Naive thymus-derived CD8-positive, alpha-beta T cell (primary cell): Measurements from ENCODE around the gene GRPEL2. TPM values are rescaled to one million over a fixed set of nuclear protein-coding genes. Genes with fewer than 3 reads are reported as not detected.
A peak's percentile ranks its signal among the peaks of the same experiment; 100 is the strongest.

ENCODE experiments used
- ATAC-seq, 2 donors: fragments of 150-1000 bp; cut with Tn5 transposase in 1 of 2; sonication (Bioruptor Pico), chemical (Tn5 transposase) in 1 of 2; 1 replicate in 1 of 2; 2 replicates in 1 of 2; pipeline ENCODE4 v1.10.0; 2021; ENCODE audit warnings: mild to moderate bottlenecking in 2 of 2, moderate library complexity in 2 of 2
- POLR2A ChIA-PET: fragments of 350-600 bp; sonication (Branson Sonifier 250); formaldehyde crosslinking; loops from one replicate; lab custom pipeline; 2021; ENCODE audit warnings: antibody characterized with exemption; lab: Charles Lee
- DNase-seq, 10 donors: peaks; one replicate each; pipeline versions ENCODE4 v3.0.0 to v3.0.0-alpha.2; 2020 to 2022
- H3K27ac Mint-ChIP-seq, 10 donors: one replicate each; pipeline ENCODE4 v1.8.0; 2020 to 2022; ENCODE audit warnings: mild to moderate bottlenecking in 10 of 10, mixed read lengths in 10 of 10, moderate library complexity in 4 of 10, inconsistent platforms in 1 of 10
- H3K27me3 Mint-ChIP-seq, 5 donors: one replicate each; pipeline ENCODE4 v1.8.0; 2021 to 2022; ENCODE audit warnings: mixed read lengths in 5 of 5
- H3K36me3 Mint-ChIP-seq, 3 donors: one replicate each; pipeline ENCODE4 v1.8.0; 2020 to 2022; ENCODE audit warnings: mixed read lengths in 3 of 3, mild to moderate bottlenecking in 2 of 3, inconsistent platforms in 1 of 3
- H3K4me1 Mint-ChIP-seq, 4 donors: one replicate each; pipeline ENCODE4 v1.8.0; 2021 to 2022; ENCODE audit warnings: mixed read lengths in 4 of 4
- H3K4me3 Mint-ChIP-seq, 10 donors: one replicate each; pipeline ENCODE4 v1.8.0; 2020 to 2022; ENCODE audit warnings: mild to moderate bottlenecking in 10 of 10, mixed read lengths in 10 of 10, moderate library complexity in 6 of 10, inconsistent platforms in 1 of 10
- H3K9me3 Mint-ChIP-seq, 9 donors: one replicate each; pipeline ENCODE4 v1.8.0; 2020 to 2022; ENCODE audit warnings: mixed read lengths in 9 of 9, mild to moderate bottlenecking in 3 of 9, inconsistent platforms in 1 of 9, moderate library complexity in 1 of 9
- polyA plus RNA-seq, 3 donors: library from polyadenylated mRNA; unstranded; fragments of 300-500 nt; fragmentation: Illumina TruSeq; gene quantifications; one replicate each; pipeline ENCODE4 v1.2.3, GENCODE V29; 2021
- total RNA-seq, 8 experiments: library from RNA in 2 of 8; stranded (reverse) in 2 of 8; gene quantifications; one replicate each; pipeline ENCODE4 v1.2.3 and lab custom pipeline; 2021 to 2026

GRPEL2 gene
- total and polyA plus RNA-seq, 5 experiments from 2014 or later, result 4.2 to 48.0 (median 6.6) TPM

GRCh38 chr5:149372076-149372795 is 26.9 kb downstream of the GRPEL2 start:
- H3K9me3 Mint-ChIP-seq, result no peaks in the 10 kb centered on the region
- no peak overlapping the region for H3K4me3 Mint-ChIP-seq
- POLR2A ChIA-PET, result interaction anchor here (0.9 to 1.8 kb wide), 3 partner anchors 52 to 55 kb away, joined by 3 to 4 read pairs (median 3); no protein-coding TSS in a partner anchor
- H3K27ac Mint-ChIP-seq, result no peak overlapping the region
- DNase-seq, result no peak
- H3K27me3 Mint-ChIP-seq, result no peaks in the 10 kb centered on the region
- ATAC-seq, result no peak
- H3K36me3 Mint-ChIP-seq, result peaks cover 0 to 20% (median 5%) of the 10 kb centered on the region in 3 donors
- H3K4me1 Mint-ChIP-seq, result peaks cover 7 to 28% (median 19%) of the 10 kb centered on the region in 4 donors

- DNase-seq, result no peak
- H3K9me3 Mint-ChIP-seq, result no peaks in the 10 kb centered on the region
- no peaks in the 10 kb centered on the region for H3K27me3 Mint-ChIP-seq
- peaks cover 0 to 19% (median 7%) of the 10 kb centered on the region in 3 donors for H3K36me3 Mint-ChIP-seq
- no peak overlapping the region for H3K27ac Mint-ChIP-seq
- peaks cover 2 to 22% (median 14%) of the 10 kb centered on the region in 4 donors for H3K4me1 Mint-ChIP-seq
- POLR2A ChIA-PET, result interaction anchor here (1.6 to 1.8 kb wide), 2 partner anchors 15 to 53 kb away, joined by 4 to 5 read pairs; partner anchors contain the start of gene PCYOX1L
- no peak overlapping the region for H3K4me3 Mint-ChIP-seq
- no peak for ATAC-seq
These were observed 27.6 kb downstream of the GRPEL2 start for GRCh38 chr5:149372932-149373331.

DNA sequence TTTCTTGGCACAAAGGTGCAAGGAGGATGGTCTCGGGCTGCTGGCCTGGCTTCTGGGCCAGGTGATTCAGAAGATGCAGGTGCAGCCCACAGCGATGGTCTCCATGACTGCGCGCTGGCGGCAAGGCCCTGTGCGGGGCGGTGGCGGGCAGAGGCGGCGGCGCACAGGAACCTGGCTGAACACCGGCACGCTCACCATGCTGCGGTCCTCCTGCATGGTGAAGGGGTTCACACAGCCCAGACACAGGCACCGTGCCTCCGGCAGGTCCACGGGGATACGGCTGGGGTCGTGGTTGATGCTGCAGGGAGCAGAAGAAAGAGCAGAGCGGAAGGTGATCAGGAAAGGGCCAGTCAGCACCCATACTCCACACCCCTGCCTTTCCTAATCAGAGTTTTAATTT is 29.0 kb downstream of the GRPEL2 start:
- Mint-ChIP-seq H3K27me3 (peaks cover 0 to 2% (median 0%) of the 10 kb centered on the region in 5 donors), H3K4me3 (no peak overlapping the region), H3K4me1 (peaks cover 2 to 11% (median 6%) of the 10 kb centered on the region in 4 donors), H3K27ac (no peak overlapping the region), H3K36me3 (peaks cover 0 to 9% (median 3%) of the 10 kb centered on the region in 3 donors), H3K9me3 (no peaks in the 10 kb centered on the region)
- no peak for DNase-seq
- POLR2A ChIA-PET, result interaction anchor here (1.6 kb wide), 2 partner anchors 16 to 188 kb away, joined by 3 to 5 read pairs; partner anchors contain the start of gene PCYOX1L
- ATAC-seq, result no peak

GRCh38 chr5:149374801-149375200 is 29.5 kb downstream of the GRPEL2 start:
- Mint-ChIP-seq H3K27ac (no peak overlapping the region), H3K9me3 (no peaks in the 10 kb centered on the region), H3K4me3 (no peak overlapping the region), H3K36me3 (peaks cover 0 to 9% (median 3%) of the 10 kb centered on the region in 3 donors), H3K27me3 (peaks cover 0 to 2% (median 0%) of the 10 kb centered on the region in 5 donors), H3K4me1 (peaks cover 2 to 9% (median 6%) of the 10 kb centered on the region in 4 donors)
- ATAC-seq (no peak), DNase-seq (no peak)
- POLR2A ChIA-PET, result interaction anchor here (1.6 kb wide), 1 partner anchor 188 kb away, joined by 3 read pairs; no protein-coding TSS in a partner anchor

- H3K27ac Mint-ChIP-seq, result no peak overlapping the region
- POLR2A ChIA-PET, result interaction anchor here (1.6 kb wide), 1 partner anchor 187 kb away, joined by 3 read pairs; no protein-coding TSS in a partner anchor
- H3K4me1 Mint-ChIP-seq, result peaks cover 2 to 8% (median 6%) of the 10 kb centered on the region in 4 donors
These were observed 30.1 kb downstream of the GRPEL2 start for GRCh38 chr5:149375434-149375833.

GRCh38 chr5:149376104-149376503 is 30.8 kb downstream of the GRPEL2 start:
- H3K9me3 Mint-ChIP-seq, result no peaks in the 10 kb centered on the region
- peak overlapping the region in 1 of 10 donors; percentile 50 for H3K27ac Mint-ChIP-seq
- no peak for ATAC-seq
- H3K36me3 Mint-ChIP-seq, result peaks cover 0 to 9% (median 3%) of the 10 kb centered on the region in 3 donors
- DNase-seq, result no peak
- peaks cover 2 to 6% (median 4%) of the 10 kb centered on the region in 4 donors for H3K4me1 Mint-ChIP-seq
- H3K27me3 Mint-ChIP-seq, result peaks cover 0 to 5% (median 0%) of the 10 kb centered on the region in 5 donors
- POLR2A ChIA-PET, result no interaction called here
- no peak overlapping the region for H3K4me3 Mint-ChIP-seq

More at GRCh38 chr5:149375434-149375833, 30.1 kb downstream of the GRPEL2 start:
- Mint-ChIP-seq H3K36me3 (peaks cover 0 to 9% (median 3%) of the 10 kb centered on the region in 3 donors), H3K9me3 (no peaks in the 10 kb centered on the region), H3K4me3 (no peak overlapping the region), H3K27me3 (peaks cover 0 to 4% (median 0%) of the 10 kb centered on the region in 5 donors)
- no peak for ATAC-seq
- DNase-seq, result no peak

GRCh38 chr5:149376711-149377447 is 31.6 kb downstream of the GRPEL2 start:
- H3K9me3 Mint-ChIP-seq, result no peaks in the 10 kb centered on the region
- ATAC-seq (no peak), DNase-seq (no peak)
- peaks cover 0 to 2% (median 1%) of the 10 kb centered on the region in 4 donors for H3K4me1 Mint-ChIP-seq
- POLR2A ChIA-PET, result no interaction called here
- H3K27me3 Mint-ChIP-seq, result peaks cover 0 to 5% (median 0%) of the 10 kb centered on the region in 5 donors
- H3K4me3 Mint-ChIP-seq, result no peak overlapping the region
- peaks cover 0 to 9% (median 3%) of the 10 kb centered on the region in 3 donors for H3K36me3 Mint-ChIP-seq
- no peak overlapping the region for H3K27ac Mint-ChIP-seq

GRCh38 chr5:149378241-149378820 is 33.0 kb downstream of the GRPEL2 start:
- H3K36me3 Mint-ChIP-seq, result peaks cover 0 to 9% (median 3%) of the 10 kb centered on the region in 3 donors
- POLR2A ChIA-PET, result no interaction called here
- peaks cover 0 to 4% (median 2%) of the 10 kb centered on the region in 4 donors for H3K4me1 Mint-ChIP-seq
- peak overlapping the region in 4 of 10 donors; percentile 36 to 55 (median 46) for H3K27ac Mint-ChIP-seq
- ATAC-seq (no peak), DNase-seq (no peak)
- H3K27me3 Mint-ChIP-seq, result peaks cover 0 to 5% (median 0%) of the 10 kb centered on the region in 5 donors
- H3K4me3 Mint-ChIP-seq, result no peak overlapping the region
- H3K9me3 Mint-ChIP-seq, result no peaks in the 10 kb centered on the region

- Mint-ChIP-seq H3K27me3 (peaks cover 0 to 5% (median 0%) of the 10 kb centered on the region in 5 donors), H3K4me1 (peaks cover 0 to 4% (median 2%) of the 10 kb centered on the region in 4 donors), H3K4me3 (no peak within 1 kb of the TSS), H3K9me3 (no peaks in the 10 kb centered on the region), H3K27ac (peak within 1 kb of the TSS in 4 of 10 donors; percentile 36 to 55 (median 46)), H3K36me3 (peaks cover 0 to 7% (median 3%) of the 10 kb centered on the region in 3 donors)
- ATAC-seq, result no peak
- DNase-seq, result no peak
- POLR2A ChIA-PET, result interaction anchor here (0.5 to 1.0 kb wide), 2 partner anchors 35 to 196 kb away, joined by 3 to 7 read pairs; partner anchors contain the start of gene GRPEL2
These were observed 34.0 kb downstream of the GRPEL2 start, which contains the start of gene IL17B for GRCh38 chr5:149379177-149379761. IL17B (minus strand) TSS chr5:149379292; CDS start chr5:149379225, 67 bp downstream.

GRCh38 chr5:149379818-149380374 is 34.6 kb downstream of the GRPEL2 start:
- no peak for ATAC-seq
- POLR2A ChIA-PET, result interaction anchor here (0.5 to 1.0 kb wide), 2 partner anchors 35 to 195 kb away, joined by 3 to 7 read pairs; partner anchors contain the start of gene GRPEL2
- Mint-ChIP-seq H3K36me3 (peaks cover 0 to 6% (median 3%) of the 10 kb centered on the region in 3 donors), H3K27ac (peak overlapping the region in 1 of 10 donors; percentile 43), H3K4me3 (no peak overlapping the region), H3K9me3 (no peaks in the 10 kb centered on the region), H3K27me3 (peaks cover 0 to 5% (median 0%) of the 10 kb centered on the region in 5 donors), H3K4me1 (peaks cover 0 to 4% (median 2%) of the 10 kb centered on the region in 4 donors)
- no peak for DNase-seq

GRCh38 chr5:149380466-149381121 is 35.3 kb downstream of the GRPEL2 start:
- DNase-seq, result no peak
- H3K4me3 Mint-ChIP-seq, result no peak overlapping the region
- ATAC-seq, result no peak
- POLR2A ChIA-PET, result no interaction called here
- H3K4me1 Mint-ChIP-seq, result peaks cover 0 to 4% (median 2%) of the 10 kb centered on the region in 4 donors
- peak overlapping the region in 1 of 10 donors; percentile 67 for H3K27ac Mint-ChIP-seq
- peaks cover 0 to 5% (median 0%) of the 10 kb centered on the region in 5 donors for H3K27me3 Mint-ChIP-seq
- H3K36me3 Mint-ChIP-seq, result peaks cover 0 to 3% (median 3%) of the 10 kb centered on the region in 3 donors
- H3K9me3 Mint-ChIP-seq, result no peaks in the 10 kb centered on the region
